ENCODE results near the gene SHROOM3. TPM values are rescaled to one million over a fixed set of nuclear protein-coding genes. Genes with fewer than 3 reads are reported as not detected.

The SHROOM3 gene
- total and polyA plus RNA-seq, 2 donors from 2014 or later = 5.5 to 67.3 TPM

GRCh38 chr4:76568262-76568661 lies 133.2 kb downstream of the SHROOM3 start:
- peak overlapping the region; percentile 76 for H3K27ac ChIP-seq (ENCODE audit: low read depth in 2 of 2, low read length in 2 of 2)
- TF ChIP-seq CTCF (IDR thresholded peaks at IDR 0.05; ENCODE audit: borderline replicate concordance, extremely low read depth, insufficient read depth) = no peak
- no peak for FAIRE-seq

GRCh38 chr4:76569225-76569624 lies 134.2 kb downstream of the SHROOM3 start:
- H3K4me1 ChIP-seq (ENCODE audit: control insufficient read depth in 2 of 3, insufficient read depth in 2 of 3, low read depth in 1 of 3, low read length in 3 of 3) = peaks cover 6 to 31% (median 9%) of the 10 kb centered on the region in 3 donors
- H3K27ac ChIP-seq (ENCODE audit: low read depth in 2 of 2, low read length in 2 of 2) = peak overlapping the region; percentile 86 to 90
- no peak for TF ChIP-seq CTCF (IDR thresholded peaks at IDR 0.05; ENCODE audit: borderline replicate concordance, extremely low read depth, insufficient read depth)
- H3K9me3 ChIP-seq (ENCODE audit: control insufficient read depth in 2 of 3, insufficient read depth in 1 of 3, low read length in 3 of 3) = no peaks in the 10 kb centered on the region
- no peak for FAIRE-seq
- H3K4me3 ChIP-seq (ENCODE audit: low read length in 3 of 3) = no peak overlapping the region
- H3K27me3 ChIP-seq (ENCODE audit: control insufficient read depth, insufficient read depth, low read length) = no peaks in the 10 kb centered on the region
- peak overlapping the region in 1 of 3 donors; percentile 60 for H3K9ac ChIP-seq (ENCODE audit: low read length in 3 of 3)
- intact Hi-C loops (cut with DNase I) = no loop called here
- H3K36me3 ChIP-seq (ENCODE audit: control insufficient read depth in 2 of 3, insufficient read depth in 3 of 3, low read length in 3 of 3) = no peaks in the 10 kb centered on the region
- DNase-seq = no peak

More at GRCh38 chr4:76568262-76568661, 133.2 kb downstream of the SHROOM3 start:
- Histone ChIP-seq H3K9ac (ENCODE audit: low read length in 3 of 3) (peak overlapping the region in 1 of 3 donors; percentile 60), H3K4me3 (ENCODE audit: low read length in 3 of 3) (no peak overlapping the region), H3K36me3 (ENCODE audit: control insufficient read depth in 2 of 3, insufficient read depth in 3 of 3, low read length in 3 of 3) (no peaks in the 10 kb centered on the region), H3K27me3 (ENCODE audit: control insufficient read depth, insufficient read depth, low read length) (no peaks in the 10 kb centered on the region), H3K4me1 (ENCODE audit: control insufficient read depth in 2 of 3, insufficient read depth in 2 of 3, low read depth in 1 of 3, low read length in 3 of 3) (peaks cover 9 to 31% (median 13%) of the 10 kb centered on the region in 3 donors), H3K9me3 (ENCODE audit: control insufficient read depth in 2 of 3, insufficient read depth in 1 of 3, low read length in 3 of 3) (no peaks in the 10 kb centered on the region)
- no peak for DNase-seq
- intact Hi-C loops (cut with DNase I) = no loop called here

- DNase-seq = peak in 1 of 5 donors; percentile 61
- H3K27ac ChIP-seq (ENCODE audit: low read depth in 2 of 2, low read length in 2 of 2) = peak overlapping the region; percentile 86 to 90
- H3K4me3 ChIP-seq (ENCODE audit: low read length in 3 of 3) = no peak overlapping the region
- H3K4me1 ChIP-seq (ENCODE audit: control insufficient read depth in 2 of 3, insufficient read depth in 2 of 3, low read depth in 1 of 3, low read length in 3 of 3) = peaks cover 6 to 31% (median 9%) of the 10 kb centered on the region in 3 donors
- H3K27me3 ChIP-seq (ENCODE audit: control insufficient read depth, insufficient read depth, low read length) = no peaks in the 10 kb centered on the region
- peak overlapping the region in 1 of 3 donors; percentile 60 for H3K9ac ChIP-seq (ENCODE audit: low read length in 3 of 3)
- no peak for TF ChIP-seq CTCF (IDR thresholded peaks at IDR 0.05; ENCODE audit: borderline replicate concordance, extremely low read depth, insufficient read depth)
- intact Hi-C loops (cut with DNase I) = no loop called here
- no peak for FAIRE-seq
- H3K9me3 ChIP-seq (ENCODE audit: control insufficient read depth in 2 of 3, insufficient read depth in 1 of 3, low read length in 3 of 3) = no peaks in the 10 kb centered on the region
- no peaks in the 10 kb centered on the region for H3K36me3 ChIP-seq (ENCODE audit: control insufficient read depth in 2 of 3, insufficient read depth in 3 of 3, low read length in 3 of 3)
These were observed 134.7 kb downstream of the SHROOM3 start for GRCh38 chr4:76569706-76570105.

Data from kidney (tissue), 14 donors.